HepG2 (cell line): ENCODE results near the gene LATS2. TPM values are rescaled to one million over a fixed set of nuclear protein-coding genes. Genes with fewer than 3 reads are reported as not detected.

ENCODE experiments used
- ATAC-seq: fragments of 200-7000 bp; cut with Tn5 transposase; 3 replicates; pipeline ENCODE4 v1.9.1; 2020; ENCODE audit warnings: mild to moderate bottlenecking, moderate library complexity
- BruUV-seq: library from RNA; stranded (reverse); fragments of 400-500 nt; replicated peaks from 2 replicates; lab custom pipeline; 2021; lab: Mats Ljungman, UMichigan
- CTCF ChIA-PET: fragments of 300-600 bp; formaldehyde crosslinking; extraction: SDS; loops from one replicate; lab custom pipeline; 2021; ENCODE audit warnings: low total read pairs, inconsistent platforms, low intra/inter-chr PET ratio; lab: Yijun Ruan, JAX
- POLR2A ChIA-PET: fragments of 350-600 bp; sonication (Branson Sonifier 250); formaldehyde crosslinking; loops from one replicate; lab custom pipeline; 2020; ENCODE audit warnings: antibody characterized with exemption, inconsistent platforms; lab: Yijun Ruan, JAX
- DNase-seq: peaks from one replicate; pipeline ENCODE4 v3.0.0-alpha.2; 2015; ENCODE audit warnings: low spot score
- FAIRE-seq: peaks from 3 replicates; lab custom pipeline; 2011; peaks lifted over from hg19 to GRCh38; lab: Jason Lieb, UNC
- H2AFZ ChIP-seq: one replicate; pipeline ENCODE4 v1.6.1; 2011; ENCODE audit warnings: low read length, inconsistent platforms
- H3K27ac ChIP-seq: fragments of 300-600 bp; 3 replicates; pipeline ENCODE4 v1.8.0; 2011; ENCODE audit warnings: mixed run types, mild to moderate bottlenecking, mixed read lengths, low read length, inconsistent platforms; ENCODE audit not compliant: insufficient read depth; ENCODE audit errors: extremely low read length
- H3K27me3 ChIP-seq, 2 experiments: fragments of 200-600 bp in 1 of 2; 2 replicates in 1 of 2; 3 replicates in 1 of 2; pipeline versions ENCODE4 v1.6.0 to v1.8.0; 2011; ENCODE audit warnings: low read length in 2 of 2, mild to moderate bottlenecking in 2 of 2, moderate library complexity in 2 of 2, inconsistent platforms in 1 of 2; ENCODE audit not compliant: insufficient read depth in 2 of 2, control insufficient read depth in 1 of 2
- H3K36me3 ChIP-seq, 2 experiments: fragments of 200-600 bp in 1 of 2; replicated peaks in 1 of 2; 2 replicates in 1 of 2; 3 replicates in 1 of 2; pipeline versions ENCODE4 v1.5.1 to v1.8.0; 2011; ENCODE audit warnings: low read length in 2 of 2, inconsistent platforms in 1 of 2; ENCODE audit not compliant: insufficient read depth in 2 of 2, control insufficient read depth in 1 of 2
- H3K4me1 ChIP-seq: 2 replicates; pipeline ENCODE4 v1.5.1; 2012; ENCODE audit warnings: low read length, inconsistent platforms; ENCODE audit not compliant: insufficient read depth
- H3K4me2 ChIP-seq: 2 replicates; pipeline ENCODE4 v1.6.0; 2011; ENCODE audit warnings: low read depth, low read length, inconsistent platforms
- H3K4me3 ChIP-seq, 3 experiments: fragments of 200-600 bp in 1 of 3; sonication (generic), shearing (Covaris generic) in 1 of 3; replicated peaks in 1 of 3; 2 replicates each; pipeline ENCODE4 v1.5.1; 2011 to 2016; ENCODE audit warnings: low read length in 3 of 3, inconsistent platforms in 2 of 3, low read depth in 2 of 3, mild to moderate bottlenecking in 2 of 3, control low read depth in 1 of 3, mixed read lengths in 1 of 3; ENCODE audit not compliant: insufficient read depth in 1 of 3
- H3K79me2 ChIP-seq: one replicate; pipeline ENCODE4 v1.6.1; 2011; ENCODE audit warnings: low read length, inconsistent platforms; ENCODE audit not compliant: insufficient read depth
- H3K9ac ChIP-seq: 2 replicates; pipeline ENCODE4 v1.6.0; 2011; ENCODE audit warnings: mild to moderate bottlenecking, low read depth, low read length, inconsistent platforms; ENCODE audit not compliant: insufficient read depth
- H3K9me3 ChIP-seq: 2 replicates; pipeline ENCODE4 v1.5.1; 2012; ENCODE audit warnings: mild to moderate bottlenecking, low read length
- H4K20me1 ChIP-seq: 2 replicates; pipeline ENCODE4 v1.6.0; 2011; ENCODE audit warnings: inconsistent platforms, mild to moderate bottlenecking, low read length, moderate library complexity; ENCODE audit not compliant: insufficient read depth
- ATF7 ChIP-seq, 2 experiments: fragments of 450-650 bp in 1 of 2; sonication (generic) in 1 of 2; formaldehyde crosslinking in 1 of 2; IDR thresholded peaks; 2 replicates each; pipeline versions ENCODE4 v1.4.0 to v1.6.1; 2016 to 2020; ENCODE audit warnings: antibody characterized with exemption in 1 of 2, mild to moderate bottlenecking in 1 of 2, missing genetic modification reagents in 1 of 2
- MLLT10 ChIP-seq: sonication (generic); formaldehyde crosslinking; IDR thresholded peaks from 2 replicates; pipeline ENCODE4 v1.4.0; 2020; ENCODE audit warnings: missing genetic modification reagents
- WGBS: methylation state at CpG from one replicate; pipeline ENCODE4 v1.1.6; 2017; ENCODE audit warnings: low lambda C conversion rate; 5-methylcytosine and 5-hydroxymethylcytosine counted together
- in situ Hi-C: cut with HindIII; loops from 2 replicates; pipeline ENCODE4 v1.10.0; 2017; ENCODE audit warnings: low pct_unique_long_range_greater_than_20kb; ENCODE audit not compliant: extremely low pct_ligation_motif_present
- intact Hi-C: fragments of 100-400 bp; cut with micrococcal nuclease; formaldehyde crosslinking; loops from one replicate; pipeline ENCODE4 v1.10.0; 2022; ENCODE audit not compliant: unreplicated experiment
- polyA plus RNA-seq, 8 experiments: library from polyadenylated mRNA; depleted of rRNA in 3 of 8; stranded (reverse) in 7 of 8; unstranded in 1 of 8; fragments of >200 nt; fragmentation: Illumina TruSeq in 4 of 8; extraction: Trizol in 4 of 8; gene quantifications; 2 replicates each; pipeline versions ENCODE4 v1.2.1 to v1.2.3, GENCODE V29; 2011 to 2016; ENCODE audit warnings: low read depth in 4 of 8, missing spikeins in 1 of 8, mixed read lengths in 1 of 8; ENCODE audit not compliant: insufficient read depth in 1 of 8
- total RNA-seq, 5 experiments: library from RNA; depleted of rRNA; stranded (reverse); fragments of >200 nt; fragmentation: Illumina TruSeq; extraction: Trizol; gene quantifications; 2 replicates each; pipeline ENCODE4 v1.2.3, GENCODE V29; 2016; ENCODE audit warnings: low read depth in 1 of 5
- TF ChIP-seq, protein P1 (sequence below): sonication (generic); formaldehyde crosslinking; IDR thresholded peaks from 2 replicates; pipeline ENCODE4 v1.9.0; 2021; ENCODE audit warnings: missing genetic modification reagents, mild to moderate bottlenecking, borderline replicate concordance
- TF ChIP-seq, protein P2 (sequence below): sonication (generic); formaldehyde crosslinking; IDR thresholded peaks from 2 replicates; pipeline ENCODE4 v1.4.0; 2020; ENCODE audit warnings: missing genetic modification reagents
- TF ChIP-seq, protein P3 (sequence below): sonication (generic); formaldehyde crosslinking; IDR thresholded peaks from 2 replicates; pipeline ENCODE4 v1.5.0; 2020; ENCODE audit warnings: missing genetic modification reagents, mild to moderate bottlenecking, borderline replicate concordance
- TF ChIP-seq, protein P4 (sequence below), 2 experiments: fragments of 450-650 bp in 1 of 2; sonication (generic) in 1 of 2; formaldehyde crosslinking in 1 of 2; IDR thresholded peaks; 2 replicates each; pipeline versions ENCODE4 v1.6.1 to v1.8.0; 2016 to 2022; ENCODE audit warnings: antibody characterized with exemption in 1 of 2, mild to moderate bottlenecking in 1 of 2, missing genetic modification reagents in 1 of 2

The LATS2 gene
- total and polyA plus RNA-seq, 2 of the 13 experiments (the other 11 are each of a cell fraction or from before 2014, with no cell fraction given): 7.3 to 8.5 TPM

DNA sequence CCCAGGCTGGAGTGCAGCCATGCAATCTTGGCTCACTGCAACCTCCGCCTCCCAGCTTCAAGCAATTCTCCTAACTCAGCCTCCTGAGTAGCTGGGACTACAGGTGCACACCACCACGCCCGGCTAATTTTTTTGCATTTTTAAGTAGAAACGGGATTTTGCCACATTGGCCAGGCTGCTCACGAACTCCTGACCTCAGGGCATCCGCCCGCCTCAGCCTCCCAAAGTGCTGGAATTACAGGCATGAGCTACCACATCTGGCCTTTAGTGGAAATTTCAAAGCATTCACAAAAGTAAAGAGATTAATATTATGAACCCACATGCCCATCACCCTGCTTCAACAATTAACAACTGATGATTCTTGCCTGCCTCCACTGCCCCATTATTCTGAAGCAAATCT is 20.5 kb upstream of the LATS2 start:
- CTCF ChIA-PET: no interaction called here
- in situ Hi-C loops (no loop called here), intact Hi-C loops (no loop called here)

More for the DNA sequence above, 20.5 kb upstream of the LATS2 start:
- H4K20me1 ChIP-seq: no peaks in the 10 kb centered on the region
- H3K4me3 ChIP-seq: no peak overlapping the region
- DNase-seq: no peak
- POLR2A ChIA-PET: interaction anchor here (0.7 to 1.7 kb wide), 2 partner anchors 20 kb away, joined by 3 to 8 read pairs; no protein-coding TSS in a partner anchor
- H3K36me3 ChIP-seq: no peaks in the 10 kb centered on the region
- no peak overlapping the region for H3K9ac ChIP-seq
- 72% methylated on average over 7 of the region's 7 CpGs for WGBS
- no peaks in the 10 kb centered on the region for H3K79me2 ChIP-seq
- no peak for TF ChIP-seq MLLT10
- TF ChIP-seq, protein P1, sequence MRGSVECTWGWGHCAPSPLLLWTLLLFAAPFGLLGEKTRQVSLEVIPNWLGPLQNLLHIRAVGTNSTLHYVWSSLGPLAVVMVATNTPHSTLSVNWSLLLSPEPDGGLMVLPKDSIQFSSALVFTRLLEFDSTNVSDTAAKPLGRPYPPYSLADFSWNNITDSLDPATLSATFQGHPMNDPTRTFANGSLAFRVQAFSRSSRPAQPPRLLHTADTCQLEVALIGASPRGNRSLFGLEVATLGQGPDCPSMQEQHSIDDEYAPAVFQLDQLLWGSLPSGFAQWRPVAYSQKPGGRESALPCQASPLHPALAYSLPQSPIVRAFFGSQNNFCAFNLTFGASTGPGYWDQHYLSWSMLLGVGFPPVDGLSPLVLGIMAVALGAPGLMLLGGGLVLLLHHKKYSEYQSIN: no peak
- TF ChIP-seq, protein P2, sequence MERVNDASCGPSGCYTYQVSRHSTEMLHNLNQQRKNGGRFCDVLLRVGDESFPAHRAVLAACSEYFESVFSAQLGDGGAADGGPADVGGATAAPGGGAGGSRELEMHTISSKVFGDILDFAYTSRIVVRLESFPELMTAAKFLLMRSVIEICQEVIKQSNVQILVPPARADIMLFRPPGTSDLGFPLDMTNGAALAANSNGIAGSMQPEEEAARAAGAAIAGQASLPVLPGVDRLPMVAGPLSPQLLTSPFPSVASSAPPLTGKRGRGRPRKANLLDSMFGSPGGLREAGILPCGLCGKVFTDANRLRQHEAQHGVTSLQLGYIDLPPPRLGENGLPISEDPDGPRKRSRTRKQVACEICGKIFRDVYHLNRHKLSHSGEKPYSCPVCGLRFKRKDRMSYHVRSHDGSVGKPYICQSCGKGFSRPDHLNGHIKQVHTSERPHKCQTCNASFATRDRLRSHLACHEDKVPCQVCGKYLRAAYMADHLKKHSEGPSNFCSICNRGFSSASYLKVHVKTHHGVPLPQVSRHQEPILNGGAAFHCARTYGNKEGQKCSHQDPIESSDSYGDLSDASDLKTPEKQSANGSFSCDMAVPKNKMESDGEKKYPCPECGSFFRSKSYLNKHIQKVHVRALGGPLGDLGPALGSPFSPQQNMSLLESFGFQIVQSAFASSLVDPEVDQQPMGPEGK (CRISPR knock-in tag): no peak
- TF ChIP-seq, protein P3, sequence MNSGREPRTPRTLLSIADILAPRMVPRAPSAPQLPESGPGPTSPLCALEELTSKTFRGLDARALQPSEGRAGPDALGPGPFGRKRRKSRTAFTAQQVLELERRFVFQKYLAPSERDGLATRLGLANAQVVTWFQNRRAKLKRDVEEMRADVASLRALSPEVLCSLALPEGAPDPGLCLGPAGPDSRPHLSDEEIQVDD: no peak
- TF ChIP-seq ATF7 (IDR thresholded peaks at IDR 0.05): no peak
- no peak for TF ChIP-seq ATF7 (CRISPR knock-in tag; IDR thresholded peaks at IDR 0.05)
- TF ChIP-seq, protein P4, sequence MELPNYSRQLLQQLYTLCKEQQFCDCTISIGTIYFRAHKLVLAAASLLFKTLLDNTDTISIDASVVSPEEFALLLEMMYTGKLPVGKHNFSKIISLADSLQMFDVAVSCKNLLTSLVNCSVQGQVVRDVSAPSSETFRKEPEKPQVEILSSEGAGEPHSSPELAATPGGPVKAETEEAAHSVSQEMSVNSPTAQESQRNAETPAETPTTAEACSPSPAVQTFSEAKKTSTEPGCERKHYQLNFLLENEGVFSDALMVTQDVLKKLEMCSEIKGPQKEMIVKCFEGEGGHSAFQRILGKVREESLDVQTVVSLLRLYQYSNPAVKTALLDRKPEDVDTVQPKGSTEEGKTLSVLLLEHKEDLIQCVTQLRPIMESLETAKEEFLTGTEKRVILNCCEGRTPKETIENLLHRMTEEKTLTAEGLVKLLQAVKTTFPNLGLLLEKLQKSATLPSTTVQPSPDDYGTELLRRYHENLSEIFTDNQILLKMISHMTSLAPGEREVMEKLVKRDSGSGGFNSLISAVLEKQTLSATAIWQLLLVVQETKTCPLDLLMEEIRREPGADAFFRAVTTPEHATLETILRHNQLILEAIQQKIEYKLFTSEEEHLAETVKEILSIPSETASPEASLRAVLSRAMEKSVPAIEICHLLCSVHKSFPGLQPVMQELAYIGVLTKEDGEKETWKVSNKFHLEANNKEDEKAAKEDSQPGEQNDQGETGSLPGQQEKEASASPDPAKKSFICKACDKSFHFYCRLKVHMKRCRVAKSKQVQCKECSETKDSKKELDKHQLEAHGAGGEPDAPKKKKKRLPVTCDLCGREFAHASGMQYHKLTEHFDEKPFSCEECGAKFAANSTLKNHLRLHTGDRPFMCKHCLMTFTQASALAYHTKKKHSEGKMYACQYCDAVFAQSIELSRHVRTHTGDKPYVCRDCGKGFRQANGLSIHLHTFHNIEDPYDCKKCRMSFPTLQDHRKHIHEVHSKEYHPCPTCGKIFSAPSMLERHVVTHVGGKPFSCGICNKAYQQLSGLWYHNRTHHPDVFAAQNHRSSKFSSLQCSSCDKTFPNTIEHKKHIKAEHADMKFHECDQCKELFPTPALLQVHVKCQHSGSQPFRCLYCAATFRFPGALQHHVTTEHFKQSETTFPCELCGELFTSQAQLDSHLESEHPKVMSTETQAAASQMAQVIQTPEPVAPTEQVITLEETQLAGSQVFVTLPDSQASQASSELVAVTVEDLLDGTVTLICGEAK (IDR thresholded peaks at IDR 0.05): no peak
- TF ChIP-seq, protein P4 (CRISPR knock-in tag; IDR thresholded peaks at IDR 0.05): no peak
- H3K4me1 ChIP-seq: peaks cover 21% of the 10 kb centered on the region
- H3K27me3 ChIP-seq: peaks cover 1 to 15% of the 10 kb centered on the region in 2 experiments; a peak in 3 of 5 replicates
- no TSS peak for BruUV-seq
- ATAC-seq: no peak
- no peak overlapping the region for H3K27ac ChIP-seq
- no peak overlapping the region for H2AFZ ChIP-seq
- no peaks in the 10 kb centered on the region for H3K9me3 ChIP-seq
- no peak for FAIRE-seq
- H3K4me2 ChIP-seq: no peak overlapping the region
